GM21447 (cell line): ENCODE measurements around the gene NCKAP5L.
"Not testable (repeated sequence)": the region's sequence is repeated elsewhere in the genome, so short reads cannot be mapped to it uniquely, and the experiment has no call there.

ENCODE experiments used
- ATAC-seq: cut with Tn5 transposase; IDR thresholded peaks from one replicate; pipeline ENCODE4 v1.9.1; 2021; ENCODE audit not compliant: unreplicated experiment

NCKAP5L gene

DNA sequence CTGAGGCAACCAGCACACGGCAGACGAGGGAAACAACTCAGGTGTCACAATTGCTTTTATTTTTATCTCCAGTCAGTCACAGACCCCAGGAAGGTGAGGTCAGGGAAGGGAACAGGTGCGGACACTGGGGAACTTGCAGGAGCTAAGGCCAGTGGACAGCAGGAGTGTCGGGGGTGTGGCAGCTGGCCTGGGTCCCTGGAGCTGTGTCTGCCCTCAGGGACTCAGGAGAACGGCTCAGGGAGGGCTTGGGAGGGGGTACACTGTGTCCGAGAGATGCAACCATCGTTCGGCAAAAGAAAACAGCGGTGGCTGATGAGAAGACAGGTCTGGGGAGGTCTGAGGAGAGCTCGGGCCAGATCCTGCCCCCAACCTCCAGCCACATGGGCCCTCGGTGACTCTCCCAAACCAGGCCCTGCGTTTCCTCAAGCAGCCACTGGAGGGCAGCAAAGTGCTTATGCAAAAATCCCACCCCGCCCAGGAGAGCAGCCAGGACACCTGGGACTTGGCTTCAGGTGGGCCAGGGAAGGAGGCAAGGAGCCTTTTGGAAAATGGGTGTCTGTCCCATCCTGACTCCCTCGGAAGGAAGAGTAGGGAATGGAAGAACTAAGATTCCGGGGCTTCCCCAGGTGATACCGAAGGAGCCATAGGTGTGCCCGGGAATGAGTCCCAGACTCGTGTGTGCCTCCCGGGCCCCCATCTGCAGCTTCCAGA, 38.8 kb upstream of the NCKAP5L start:
- ATAC-seq: no peak

DNA sequence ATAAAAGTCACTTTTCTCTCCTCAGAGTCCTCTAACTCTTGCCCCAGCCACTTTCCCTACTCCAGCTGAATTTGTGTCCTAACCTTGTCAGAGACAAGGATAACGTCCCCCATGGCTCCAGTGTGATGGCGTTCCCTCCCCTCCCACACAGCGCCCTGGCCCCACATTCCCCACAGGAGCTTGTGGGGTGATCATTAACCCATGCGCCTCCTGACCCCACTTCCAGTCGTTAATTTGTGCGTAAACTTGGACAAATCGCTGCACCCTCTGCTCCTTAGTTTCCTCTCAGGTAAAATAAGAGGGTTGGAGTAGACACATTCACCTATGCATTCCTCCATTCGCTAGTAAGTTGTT, 37.5 kb upstream of the NCKAP5L start:
- no peak for ATAC-seq

DNA sequence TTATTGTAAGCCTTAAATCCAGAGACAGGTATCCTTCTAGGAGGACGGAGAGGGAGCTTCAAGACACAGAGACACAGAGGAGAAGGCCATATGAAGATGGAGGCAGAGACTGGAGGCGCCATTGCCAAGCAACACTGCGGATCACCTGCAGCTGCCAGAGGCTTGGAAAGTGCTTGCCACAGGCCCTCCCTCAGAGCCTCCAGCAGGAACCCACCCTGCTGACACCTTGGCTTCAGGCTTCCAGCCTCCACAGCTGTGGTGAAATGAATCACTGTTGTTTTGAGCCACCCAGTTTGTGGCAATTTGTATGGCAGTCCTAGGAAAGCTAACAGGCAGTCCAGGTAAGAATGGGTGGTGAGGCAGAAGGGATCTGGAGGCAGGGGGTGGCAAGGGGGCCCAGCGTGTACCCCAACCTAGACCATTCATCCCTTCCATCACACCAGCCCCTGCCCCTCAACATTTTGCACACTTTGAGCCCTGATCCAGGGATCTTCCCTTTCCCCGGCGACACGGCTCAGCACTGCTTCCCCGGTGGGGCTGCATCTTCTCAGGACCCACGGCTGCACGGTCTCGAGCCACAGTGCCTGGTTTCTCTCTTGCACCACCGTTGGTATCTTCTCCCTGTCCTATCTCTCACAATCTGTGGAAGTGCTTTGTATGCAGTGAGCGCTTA, 37.0 kb upstream of the NCKAP5L start:
- ATAC-seq: no peak

DNA sequence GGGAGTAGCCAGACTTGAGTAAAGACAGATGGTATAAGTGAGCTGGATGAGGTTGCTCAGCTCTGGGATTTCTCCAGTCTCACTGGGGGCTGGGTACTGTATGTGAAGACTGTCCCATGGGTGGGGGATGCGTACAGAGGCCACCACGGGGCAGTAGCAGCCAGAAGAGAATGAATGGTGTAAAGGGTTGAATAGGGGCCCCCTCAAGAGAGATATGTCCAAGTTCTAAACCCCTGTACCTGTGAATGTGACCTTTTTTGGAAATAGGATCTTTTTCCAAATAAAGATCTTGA, 36.5 kb upstream of the NCKAP5L start:
- ATAC-seq: no peak

DNA sequence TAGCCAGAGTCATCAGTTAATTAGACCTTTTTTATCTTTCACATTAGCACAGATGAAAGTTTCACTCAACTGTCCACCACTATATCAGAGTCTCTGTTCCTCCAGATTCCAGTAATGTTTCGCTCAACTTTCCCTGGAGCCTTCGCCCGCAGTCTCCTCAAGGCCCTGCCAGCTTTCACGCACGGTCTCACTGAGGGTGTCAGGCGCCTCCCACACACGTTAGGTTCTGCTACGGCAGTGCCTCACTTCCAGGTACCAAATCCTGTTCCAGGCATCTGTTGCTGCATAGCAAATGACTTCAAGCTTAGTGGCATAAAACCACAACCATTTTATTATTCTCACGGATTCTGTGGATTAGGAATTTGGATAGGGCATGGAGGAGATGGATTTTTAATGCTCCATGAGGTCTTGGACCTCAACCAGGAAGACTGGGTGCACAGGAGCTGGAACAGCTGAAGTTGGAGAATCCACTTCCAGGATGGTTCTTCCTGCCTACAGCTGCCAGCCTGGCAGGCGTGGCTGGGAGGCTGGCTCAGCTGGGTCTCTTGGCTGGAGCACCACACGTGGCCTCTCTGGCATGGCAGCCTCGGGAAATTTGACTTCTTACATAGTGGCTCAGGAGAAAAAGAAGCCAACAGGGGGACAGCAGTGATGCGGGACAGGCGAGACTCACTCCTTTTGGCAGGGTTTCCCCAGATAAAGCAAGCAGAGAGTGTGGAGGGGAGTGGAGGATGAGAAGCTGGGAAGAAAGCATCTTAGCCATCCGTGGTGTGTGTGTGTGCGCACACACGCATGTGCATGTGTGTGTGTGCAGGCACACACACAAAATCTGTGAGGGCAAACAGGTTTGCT, 36.0 kb upstream of the NCKAP5L start:
- ATAC-seq: no peak

DNA sequence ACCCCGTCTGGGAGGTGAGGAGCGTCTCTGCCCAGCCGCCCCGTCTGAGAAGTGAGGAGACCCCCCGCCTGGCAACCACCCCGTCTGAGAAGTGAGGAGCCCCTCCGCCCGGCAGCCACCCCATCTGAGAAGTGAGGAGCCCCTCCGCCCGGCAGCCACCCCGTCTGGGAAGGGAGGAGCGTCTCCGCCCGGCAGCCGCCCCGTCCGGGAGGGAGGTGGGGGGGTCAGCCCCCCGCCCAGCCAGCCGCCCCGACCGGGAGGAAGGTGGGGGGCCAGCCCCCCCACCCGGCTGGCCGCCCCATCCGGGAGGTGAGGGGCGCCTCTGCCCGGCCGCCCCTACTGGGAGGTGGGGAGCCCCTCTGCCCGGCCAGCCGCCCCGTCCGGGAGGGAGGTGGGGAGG, 32.7 kb upstream of the NCKAP5L start:
- ATAC-seq: not testable (repeated sequence)

DNA sequence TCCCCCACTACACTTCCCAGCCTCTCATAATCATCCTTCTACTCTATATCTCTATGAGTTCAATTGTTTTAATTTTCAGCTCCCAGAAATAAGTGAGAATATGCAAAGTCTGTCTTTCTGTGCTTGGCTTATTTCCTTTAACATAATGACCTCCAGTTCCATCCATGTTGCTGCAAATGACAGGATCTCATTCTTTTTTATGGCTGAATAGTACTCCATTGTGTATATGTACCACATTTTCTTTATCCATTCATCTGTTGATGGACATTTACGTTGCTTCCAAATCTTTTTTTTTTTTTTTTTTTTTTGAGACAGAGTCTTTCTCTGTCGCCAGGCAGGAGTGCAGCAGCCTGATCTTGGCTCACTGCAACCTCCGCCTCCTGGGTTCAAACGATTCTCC, 27.7 kb upstream of the NCKAP5L start:
- not testable (repeated sequence) for ATAC-seq

DNA sequence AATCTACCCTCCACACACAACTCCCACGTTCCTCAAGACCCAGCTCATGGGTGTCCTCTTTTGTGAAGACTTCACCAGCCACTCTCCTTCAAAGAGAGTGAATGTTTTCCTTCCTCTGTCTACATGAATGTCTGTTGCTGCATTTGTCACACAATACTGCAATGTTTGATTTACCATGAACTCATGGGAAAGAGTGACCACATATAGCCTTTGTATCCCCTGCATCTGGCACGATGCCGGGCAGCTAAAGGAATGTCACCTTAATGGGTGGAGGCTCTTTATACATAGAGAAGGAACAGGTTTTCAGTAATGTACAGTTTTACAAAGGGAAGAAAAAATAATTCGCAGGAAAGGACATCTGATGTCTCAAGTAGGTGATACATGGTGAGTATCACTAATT, 26.8 kb upstream of the NCKAP5L start:
- ATAC-seq: no peak

DNA sequence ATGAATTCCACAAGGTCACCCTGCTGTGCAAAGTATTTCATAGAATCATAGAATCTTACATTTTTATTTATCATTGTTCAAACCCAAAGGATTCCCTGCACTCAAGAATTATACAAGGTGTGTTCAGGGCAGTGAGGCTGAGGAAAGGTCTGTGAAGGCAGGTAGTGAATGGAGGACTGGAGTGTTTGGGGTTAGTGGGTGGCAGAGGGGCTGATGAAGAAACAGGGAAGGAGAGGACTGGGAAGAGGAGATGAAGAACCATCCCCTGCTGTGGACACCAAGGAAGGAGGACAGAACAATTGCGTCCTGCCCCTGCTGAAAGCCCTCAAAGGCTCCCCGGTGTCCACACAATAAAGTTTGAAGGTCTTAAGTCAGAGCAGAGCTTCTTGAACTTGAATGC, 25.5 kb upstream of the NCKAP5L start:
- ATAC-seq: no peak

DNA sequence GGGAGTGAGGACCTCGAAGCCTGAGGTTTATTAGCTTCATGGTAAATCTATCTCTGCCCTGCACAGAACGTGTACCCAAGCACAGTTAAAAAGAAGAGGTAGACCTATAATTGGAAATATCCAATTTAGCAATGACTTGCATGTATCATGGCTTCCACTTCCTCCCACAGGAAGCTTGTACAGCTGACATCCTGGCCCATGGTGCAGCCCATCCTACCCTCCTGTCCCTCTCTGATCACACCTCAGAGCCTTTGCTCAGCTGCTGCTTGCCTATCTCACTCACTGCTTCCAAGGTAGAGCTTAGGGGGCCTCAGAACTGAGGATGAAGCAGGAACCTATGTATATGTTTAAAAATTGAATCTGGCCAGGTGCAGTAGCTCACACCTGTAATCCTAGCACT, 18.9 kb upstream of the NCKAP5L start:
- ATAC-seq: no peak

DNA sequence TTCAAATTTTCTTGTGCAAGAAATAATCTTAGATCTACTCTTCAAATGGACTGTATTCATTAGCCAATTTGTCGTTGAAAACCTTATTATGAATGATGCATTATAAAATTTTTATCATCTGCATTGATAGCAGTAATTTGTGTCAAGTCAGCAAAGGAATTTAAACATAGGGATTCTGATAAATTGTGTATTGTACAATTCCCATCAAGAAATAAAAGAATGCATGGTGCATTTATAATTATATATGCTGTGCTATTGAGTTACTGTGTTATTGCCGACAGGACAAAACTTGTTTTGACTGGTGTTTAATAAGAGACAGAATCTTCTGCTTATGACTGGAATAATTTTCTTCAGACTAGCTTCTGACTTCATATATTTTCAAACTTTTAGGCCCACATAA, 17.8 kb upstream of the NCKAP5L start:
- no peak for ATAC-seq

DNA sequence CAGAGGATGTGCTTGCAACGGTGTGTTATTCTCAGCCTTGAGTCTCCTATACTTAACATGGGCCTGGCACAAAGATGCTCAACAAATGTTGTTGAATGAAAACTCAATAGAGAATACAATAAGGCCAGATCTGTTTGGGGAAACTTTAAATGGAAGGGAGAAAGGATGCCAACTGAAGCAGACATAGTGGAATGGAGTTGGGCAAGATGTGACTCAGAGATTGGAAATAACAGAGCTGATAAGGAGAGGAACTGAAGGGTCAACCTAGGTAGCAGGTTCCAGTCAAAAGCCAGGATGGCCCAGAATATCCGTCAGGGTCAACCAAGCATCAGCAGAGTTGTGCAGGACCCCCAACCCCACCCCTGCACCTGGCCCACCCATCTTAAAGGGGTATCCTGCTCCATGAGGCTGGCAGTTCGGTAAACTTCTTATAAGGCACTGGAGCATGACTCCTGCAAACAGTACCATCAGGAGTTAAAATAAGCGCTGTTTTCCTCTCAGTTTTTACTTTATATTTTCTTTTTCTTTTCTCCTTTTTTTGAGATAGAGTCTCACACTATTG, 15.7 kb upstream of the NCKAP5L start:
- no peak for ATAC-seq

DNA sequence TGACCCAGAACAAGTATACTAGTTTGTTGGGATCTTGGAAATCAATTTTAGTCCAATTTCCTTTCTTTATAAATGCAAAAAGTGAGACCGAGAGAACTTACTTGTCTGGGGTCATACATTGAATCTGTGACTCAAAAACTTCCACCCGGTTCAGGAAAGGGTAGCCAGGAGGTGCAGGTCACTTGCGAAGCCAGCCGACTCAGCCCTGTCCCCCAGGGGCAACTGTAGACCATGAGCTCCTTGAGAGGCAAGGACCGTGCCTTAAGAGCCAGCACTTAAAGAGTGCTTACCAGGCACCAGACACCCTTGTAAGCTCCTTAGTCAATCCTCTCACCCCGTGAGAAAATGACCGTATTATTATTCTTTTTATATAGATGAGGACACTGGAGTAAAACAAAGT, 15.2 kb upstream of the NCKAP5L start:
- ATAC-seq: no peak

DNA sequence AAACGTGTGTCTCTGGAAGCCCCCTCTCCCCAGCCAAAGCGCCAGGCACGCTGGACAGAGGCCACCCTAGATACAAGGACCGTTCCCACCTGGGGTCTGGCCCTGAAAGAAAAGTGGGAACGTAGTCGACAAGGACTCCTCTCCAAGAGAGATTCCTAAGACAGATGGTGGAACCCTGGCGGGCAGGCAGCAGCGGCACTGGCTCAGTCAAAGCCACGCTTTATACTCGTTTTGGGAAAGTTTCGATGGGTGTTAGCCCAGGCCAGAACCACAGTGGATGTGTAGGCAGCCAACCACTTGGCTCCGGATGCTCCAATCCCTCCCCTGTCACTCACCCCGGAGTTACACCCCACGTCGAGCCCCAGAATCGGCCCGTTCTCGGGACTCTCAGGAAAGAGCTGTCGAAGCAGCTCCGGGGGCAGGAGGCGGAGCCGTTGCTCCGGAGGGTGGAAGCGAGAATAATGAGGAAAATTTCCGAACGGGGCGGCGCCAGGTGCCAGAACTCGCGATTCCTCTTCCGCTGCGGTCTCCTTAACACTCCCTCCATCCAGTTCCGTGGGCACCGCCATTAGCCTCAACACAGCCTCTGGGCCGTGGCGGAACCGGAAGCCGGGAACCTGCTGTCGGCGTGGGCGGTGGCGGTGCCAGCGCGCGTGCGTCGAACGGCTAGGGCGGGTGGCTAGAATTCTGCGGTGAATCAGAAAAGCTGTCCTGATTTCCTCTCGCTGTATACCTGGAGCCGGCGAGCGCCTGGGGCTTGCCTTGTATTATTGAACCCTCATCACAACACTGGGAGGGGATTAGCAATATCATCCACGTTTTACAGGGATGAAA, 14.5 kb upstream of the NCKAP5L start, which contains the start of gene BCDIN3D:
Gene BCDIN3D, minus strand, starts transcription at position 588 of the 834 bp plus-strand sequence. Its CDS starts 19 bp downstream, at position 569.
- ATAC-seq: peak; percentile 89

DNA sequence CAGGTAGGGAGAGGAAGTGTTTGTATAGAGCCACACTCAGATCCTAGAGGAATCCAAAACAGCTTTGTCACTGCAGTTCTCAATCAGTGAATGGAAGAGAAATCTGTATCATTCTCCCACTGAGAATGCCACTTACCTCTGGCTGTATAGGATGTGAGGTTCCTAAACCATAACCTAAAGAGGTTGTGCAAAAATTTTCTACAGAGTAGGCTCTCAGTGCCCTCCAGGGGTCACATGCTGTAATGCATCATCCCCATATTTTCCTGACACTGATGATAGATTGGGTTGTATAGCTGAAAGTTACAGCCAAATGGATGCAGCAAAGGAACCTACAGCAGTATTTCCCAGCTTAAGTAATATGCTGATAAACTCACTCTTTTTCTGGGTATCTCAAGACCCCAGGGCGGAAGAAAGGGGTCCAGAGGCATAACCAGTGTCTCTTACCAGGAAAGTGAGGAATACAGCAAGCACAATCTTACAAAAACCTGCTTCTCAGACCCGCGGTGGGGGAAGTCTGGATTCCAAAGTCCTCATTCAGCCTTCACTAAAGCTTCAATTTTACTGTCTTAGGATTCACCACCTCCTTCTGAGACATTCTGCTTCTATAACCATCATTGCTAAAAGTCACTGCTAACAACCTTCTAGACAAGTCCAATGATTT, 10.9 kb upstream of the NCKAP5L start:
- no peak for ATAC-seq

DNA sequence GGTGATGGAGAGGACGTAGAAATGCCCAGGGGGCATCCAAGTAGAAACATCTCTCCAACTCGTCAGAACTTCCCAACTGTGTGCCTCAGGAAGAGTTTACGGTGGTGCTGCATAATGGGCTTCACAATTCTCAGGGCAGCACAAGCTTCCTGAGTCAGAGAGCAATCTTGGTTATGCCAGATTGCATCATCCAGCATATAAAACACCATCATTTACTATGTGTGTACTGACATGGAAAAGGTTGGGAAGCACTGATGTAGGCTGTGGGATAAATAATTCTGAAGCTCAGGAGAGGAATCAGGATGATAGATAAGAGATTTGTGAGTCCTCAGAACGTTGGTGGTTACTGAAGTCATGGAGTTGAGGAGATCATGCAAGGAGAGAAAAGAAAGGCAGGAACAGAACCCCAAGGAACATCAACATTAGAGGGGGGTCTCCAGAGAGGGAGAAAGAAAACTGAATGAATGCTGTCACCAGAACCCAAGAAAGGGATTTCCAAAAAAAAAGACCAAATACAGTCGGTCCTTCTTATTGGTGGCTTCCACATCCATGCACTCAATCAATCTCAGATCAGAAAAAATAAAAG, 4.7 kb upstream of the NCKAP5L start:
- no peak for ATAC-seq

DNA sequence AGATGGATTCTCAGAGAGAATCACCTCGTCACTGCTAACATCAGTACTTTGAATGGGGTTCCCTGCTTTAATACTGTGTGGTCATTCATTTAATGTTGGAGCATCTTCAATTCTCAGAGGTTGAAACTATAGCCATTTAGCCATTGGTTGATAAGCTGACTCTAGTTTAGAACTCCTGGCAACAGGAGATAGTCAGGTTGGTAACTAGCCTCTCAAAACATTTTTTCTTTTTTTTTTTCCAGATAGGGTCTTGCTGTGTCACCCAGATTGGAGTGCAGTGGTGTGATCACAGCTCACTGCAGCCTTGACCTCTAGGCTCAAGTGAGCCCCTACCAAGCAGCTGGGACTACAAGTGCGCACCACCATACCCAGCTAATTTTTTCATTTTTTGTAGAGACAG, 3.5 kb upstream of the NCKAP5L start:
- ATAC-seq: no peak

DNA sequence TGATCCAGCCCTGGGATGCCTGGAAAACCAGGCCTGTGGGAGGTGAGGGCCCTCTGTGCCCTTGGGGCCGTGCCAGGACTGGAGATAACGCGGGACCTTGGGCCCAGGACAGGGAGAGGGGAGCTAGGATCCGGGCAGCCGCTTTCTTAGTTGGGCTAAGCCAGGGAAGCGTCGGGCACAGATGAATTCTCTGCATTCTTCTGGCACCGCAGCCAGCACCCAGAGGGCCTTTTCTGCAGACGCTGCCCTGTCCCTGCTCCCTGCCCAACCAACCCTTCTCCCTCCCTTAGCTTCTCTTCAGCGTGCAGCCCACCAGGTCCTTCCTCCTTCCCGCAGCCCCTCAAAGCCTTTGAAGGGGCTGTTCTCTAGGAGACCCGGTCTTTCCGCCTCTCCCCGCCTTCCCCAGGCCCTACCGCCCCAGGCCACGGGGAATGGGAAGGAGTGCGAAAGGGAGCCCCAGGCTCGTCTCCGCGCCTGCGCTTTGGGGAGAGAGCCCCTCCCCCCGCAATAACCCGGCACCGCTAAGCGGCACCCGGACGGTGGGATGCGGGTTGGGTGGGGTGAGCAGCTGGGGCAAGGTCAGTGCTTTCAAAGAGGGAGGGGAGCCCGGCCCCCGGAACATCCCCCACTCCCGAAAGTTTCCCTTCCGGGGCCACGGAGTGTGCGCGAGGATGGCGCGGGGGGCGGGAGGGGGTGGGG, 663 bp downstream of the NCKAP5L start:
- peak; percentile 15 for ATAC-seq

DNA sequence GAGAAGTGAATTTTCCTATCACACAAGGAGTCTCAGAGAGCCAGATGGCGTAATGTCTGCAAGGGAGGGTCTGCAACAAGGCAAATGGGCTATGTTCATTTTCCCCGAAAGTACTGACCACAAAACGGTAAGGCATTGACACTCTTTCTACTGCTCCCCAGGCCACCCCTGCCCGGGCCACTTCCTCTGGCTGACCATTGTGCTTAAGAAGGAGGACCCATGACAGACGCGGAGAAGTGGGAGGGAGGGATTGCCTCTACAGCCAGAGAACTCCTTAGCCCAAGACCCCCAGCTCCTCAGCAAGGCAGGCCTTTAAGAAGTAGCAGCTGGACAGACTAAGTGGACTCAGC, 1.2 kb downstream of the NCKAP5L start:
- no peak for ATAC-seq
